Tibial nerve (tissue), 4 donors: ENCODE results near the gene RPL38.

ENCODE experiments used
- EP300 ChIP-seq, 2 donors: sonication (generic); formaldehyde crosslinking; IDR thresholded peaks; one replicate each; pipeline ENCODE4 v1.6.1; 2017; ENCODE audit warnings: antibody characterized with exemption in 2 of 2, mild to moderate bottlenecking in 1 of 2
- POLR2A ChIP-seq, 2 donors: fragments of 450-650 bp; IDR thresholded peaks; one replicate each; pipeline ENCODE4 v1.6.1; 2017; ENCODE audit warnings: antibody characterized with exemption in 2 of 2, mild to moderate bottlenecking in 2 of 2, moderate library complexity in 2 of 2
- TF ChIP-seq, protein P1 (sequence below), 5 experiments: fragments of 200-600 bp in 3 of 5; fragments of 450-650 bp in 2 of 5; sonication (generic) in 3 of 5; IDR thresholded peaks; one replicate each; pipeline ENCODE4 v1.5.1; 2016 to 2019; ENCODE audit warnings: antibody characterized with exemption in 5 of 5, mild to moderate bottlenecking in 3 of 5, moderate library complexity in 2 of 5

DNA sequence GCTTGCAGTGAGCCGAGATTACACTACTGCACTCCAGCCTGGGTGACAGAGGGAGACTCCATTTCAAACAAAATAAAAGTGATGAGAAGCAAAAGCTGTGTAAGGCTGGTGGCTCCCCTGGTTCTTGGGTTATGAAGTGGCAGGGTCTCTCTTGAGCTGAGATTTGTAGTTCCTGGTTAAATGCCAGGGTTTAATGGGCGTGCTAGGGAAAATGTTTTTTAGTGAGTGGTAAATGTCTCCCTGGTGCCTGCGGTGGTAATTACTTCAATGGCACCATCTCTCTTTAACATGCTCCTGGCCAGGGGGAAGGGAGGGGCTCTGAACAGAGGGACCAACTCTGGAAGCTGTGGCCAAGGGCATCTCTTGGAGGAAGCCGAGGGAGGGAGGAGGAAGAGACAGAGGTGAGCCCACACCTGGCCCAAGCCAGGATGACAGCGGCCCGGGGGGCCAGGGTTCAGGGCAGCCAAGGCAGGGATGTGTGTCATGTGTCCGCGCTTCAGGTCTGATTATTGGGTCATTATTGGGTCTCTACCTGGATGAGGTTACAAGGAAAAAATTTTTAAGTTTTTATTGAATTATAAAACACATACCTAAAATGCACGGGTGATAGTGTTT is 17.8 kb upstream of the RPL38 start:
- TF ChIP-seq EP300 (IDR thresholded peaks at IDR 0.05), result no peak
- TF ChIP-seq, protein P1, sequence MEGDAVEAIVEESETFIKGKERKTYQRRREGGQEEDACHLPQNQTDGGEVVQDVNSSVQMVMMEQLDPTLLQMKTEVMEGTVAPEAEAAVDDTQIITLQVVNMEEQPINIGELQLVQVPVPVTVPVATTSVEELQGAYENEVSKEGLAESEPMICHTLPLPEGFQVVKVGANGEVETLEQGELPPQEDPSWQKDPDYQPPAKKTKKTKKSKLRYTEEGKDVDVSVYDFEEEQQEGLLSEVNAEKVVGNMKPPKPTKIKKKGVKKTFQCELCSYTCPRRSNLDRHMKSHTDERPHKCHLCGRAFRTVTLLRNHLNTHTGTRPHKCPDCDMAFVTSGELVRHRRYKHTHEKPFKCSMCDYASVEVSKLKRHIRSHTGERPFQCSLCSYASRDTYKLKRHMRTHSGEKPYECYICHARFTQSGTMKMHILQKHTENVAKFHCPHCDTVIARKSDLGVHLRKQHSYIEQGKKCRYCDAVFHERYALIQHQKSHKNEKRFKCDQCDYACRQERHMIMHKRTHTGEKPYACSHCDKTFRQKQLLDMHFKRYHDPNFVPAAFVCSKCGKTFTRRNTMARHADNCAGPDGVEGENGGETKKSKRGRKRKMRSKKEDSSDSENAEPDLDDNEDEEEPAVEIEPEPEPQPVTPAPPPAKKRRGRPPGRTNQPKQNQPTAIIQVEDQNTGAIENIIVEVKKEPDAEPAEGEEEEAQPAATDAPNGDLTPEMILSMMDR (IDR thresholded peaks at IDR 0.05), result no peak
- no peak for TF ChIP-seq POLR2A (IDR thresholded peaks at IDR 0.05)
